Activated gamma-delta T cell treated with anti-CD3 and anti-CD28 coated beads, Interleukin-2, amount 50 U/mL, for 16 hours (primary cell): Measurements from ENCODE around the gene SLC5A9.
"Not testable (repeated sequence)": the region's sequence is repeated elsewhere in the genome, so short reads cannot be mapped to it uniquely, and the experiment has no call there.

ENCODE experiments used
- DNase-seq: peaks from one replicate; pipeline ENCODE4 v3.0.0-alpha.2; 2020; ENCODE audit warnings: low read depth

SLC5A9 gene

GRCh38 chr1:48242141-48242736 is 19.7 kb downstream of the SLC5A9 start:
- DNase-seq = no peak

- DNase-seq = no peak
These were observed 22.6 kb downstream of the SLC5A9 start for GRCh38 chr1:48245106-48245505.

GRCh38 chr1:48246727-48247126 is 24.2 kb downstream of the SLC5A9 start:
- no peak for DNase-seq

GRCh38 chr1:48248356-48248755 is 25.8 kb downstream of the SLC5A9 start:
- no peak for DNase-seq

GRCh38 chr1:48249868-48250267 is 27.4 kb downstream of the SLC5A9 start:
- DNase-seq = no peak

- DNase-seq = no peak
These were observed 28.1 kb downstream of the SLC5A9 start for GRCh38 chr1:48250572-48250971.

GRCh38 chr1:48251323-48251722 is 28.8 kb downstream of the SLC5A9 start:
- DNase-seq = no peak

GRCh38 chr1:48251821-48252220 is 29.3 kb downstream of the SLC5A9 start:
- no peak for DNase-seq

GRCh38 chr1:48254254-48254653 is 31.7 kb downstream of the SLC5A9 start:
- no peak for DNase-seq

GRCh38 chr1:48258106-48258505 is 35.6 kb downstream of the SLC5A9 start:
- DNase-seq = no peak

GRCh38 chr1:48261881-48262400 is 39.4 kb downstream of the SLC5A9 start:
- DNase-seq = no peak

- no peak for DNase-seq
These were observed 40.5 kb downstream of the SLC5A9 start for GRCh38 chr1:48263041-48263440.

- DNase-seq = no peak
These were observed 44.1 kb downstream of the SLC5A9 start for GRCh38 chr1:48266576-48266975.

- DNase-seq = not testable (repeated sequence)
These were observed 54.9 kb downstream of the SLC5A9 start for GRCh38 chr1:48277437-48277836.

- DNase-seq = not testable (repeated sequence)
These were observed 59.8 kb downstream of the SLC5A9 start for GRCh38 chr1:48282329-48282728.

- not testable (repeated sequence) for DNase-seq
These were observed 62.3 kb downstream of the SLC5A9 start for GRCh38 chr1:48284696-48285420.

- no peak for DNase-seq
These were observed 63.0 kb downstream of the SLC5A9 start for GRCh38 chr1:48285525-48285924.

- no peak for DNase-seq
These were observed 68.9 kb downstream of the SLC5A9 start for GRCh38 chr1:48291421-48291820.

- DNase-seq = no peak
These were observed 70.2 kb downstream of the SLC5A9 start for GRCh38 chr1:48292706-48293105.

GRCh38 chr1:48294094-48294493 is 71.6 kb downstream of the SLC5A9 start:
- not testable (repeated sequence) for DNase-seq

- DNase-seq = no peak
These were observed 72.1 kb downstream of the SLC5A9 start for GRCh38 chr1:48294656-48295055.
